Suprapubic skin (tissue), 4 donors: ENCODE data around the gene MYB.

ENCODE experiments used
- EP300 ChIP-seq: sonication (generic); formaldehyde crosslinking; IDR thresholded peaks from one replicate; pipeline ENCODE4 v1.6.1; 2017; ENCODE audit warnings: antibody characterized with exemption
- POLR2AphosphoS5 ChIP-seq, 3 donors: sonication (generic); formaldehyde crosslinking; IDR thresholded peaks; one replicate each; pipeline ENCODE4 v1.6.1; 2017; ENCODE audit warnings: antibody characterized with exemption in 3 of 3

DNA sequence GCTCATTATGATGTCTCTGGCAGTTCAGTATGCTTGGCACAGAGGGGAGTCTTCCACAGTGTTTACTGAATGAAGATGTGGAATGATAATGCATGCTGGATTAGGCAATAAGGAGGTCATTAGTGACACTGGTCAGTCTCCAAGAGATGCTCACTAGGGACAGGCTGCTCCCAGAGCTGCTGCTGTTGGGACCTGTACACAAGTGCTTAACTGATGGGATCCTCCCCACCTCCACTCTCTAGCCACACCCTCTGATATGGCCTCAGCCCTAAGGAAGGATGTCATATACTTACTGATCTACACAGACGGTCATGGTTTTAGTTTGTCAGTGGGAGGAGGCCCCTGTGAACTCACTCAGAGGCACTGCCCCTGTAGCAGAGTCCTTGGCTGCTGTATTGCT is 73.4 kb downstream of the MYB start:
- TF ChIP-seq EP300, result no peak
- TF ChIP-seq POLR2AphosphoS5 (IDR thresholded peaks at IDR 0.05), result no peak
